ENCODE data around the gene LPAR2.

DNA sequence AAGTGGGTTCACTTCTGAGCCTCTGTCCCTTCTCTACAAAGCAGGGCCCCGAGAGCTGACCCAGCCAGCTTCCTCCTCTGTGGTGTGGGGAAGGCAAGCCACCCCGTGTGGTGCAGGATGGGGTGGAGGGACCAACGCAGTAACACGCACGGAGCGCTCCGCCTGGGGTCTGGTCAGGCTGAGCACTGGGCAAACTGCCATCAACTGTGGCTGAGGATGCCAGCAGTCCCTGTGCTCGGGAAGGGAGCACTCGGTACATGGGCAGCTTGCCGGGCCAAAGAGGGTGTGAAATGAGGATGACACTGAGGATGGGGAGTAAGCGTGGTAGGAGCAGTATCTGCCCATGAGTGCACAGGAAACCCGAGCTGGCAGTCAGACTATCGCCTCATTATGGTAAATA is 23.1 kb upstream of the LPAR2 start:
- TF ChIP-seq SP1 (IDR thresholded peaks at IDR 0.05) (no peak), FOXA1 (IDR thresholded peaks at IDR 0.05) (no peak), NFRKB (IDR thresholded peaks at IDR 0.05) (no peak), ARNT (IDR thresholded peaks at IDR 0.05) (no peak), FOXM1 (IDR thresholded peaks at IDR 0.05; ENCODE audit: borderline replicate concordance) (no peak), BHLHE40 (IDR thresholded peaks at IDR 0.05; ENCODE audit: borderline replicate concordance) (no peak), FOXK2 (IDR thresholded peaks at IDR 0.05) (no peak), ELF4 (IDR thresholded peaks at IDR 0.05) (no peak)
- TF ChIP-seq, protein P1, sequence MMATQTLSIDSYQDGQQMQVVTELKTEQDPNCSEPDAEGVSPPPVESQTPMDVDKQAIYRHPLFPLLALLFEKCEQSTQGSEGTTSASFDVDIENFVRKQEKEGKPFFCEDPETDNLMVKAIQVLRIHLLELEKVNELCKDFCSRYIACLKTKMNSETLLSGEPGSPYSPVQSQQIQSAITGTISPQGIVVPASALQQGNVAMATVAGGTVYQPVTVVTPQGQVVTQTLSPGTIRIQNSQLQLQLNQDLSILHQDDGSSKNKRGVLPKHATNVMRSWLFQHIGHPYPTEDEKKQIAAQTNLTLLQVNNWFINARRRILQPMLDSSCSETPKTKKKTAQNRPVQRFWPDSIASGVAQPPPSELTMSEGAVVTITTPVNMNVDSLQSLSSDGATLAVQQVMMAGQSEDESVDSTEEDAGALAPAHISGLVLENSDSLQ (IDR thresholded peaks at IDR 0.05): no peak

Data from HEK293T (cell line).